HepG2 (cell line): ENCODE data around the gene IL9R. TPM values are rescaled to one million over a fixed set of nuclear protein-coding genes. Genes with fewer than 3 reads are reported as not detected.
"Not testable (repeated sequence)": the region's sequence is repeated elsewhere in the genome, so short reads cannot be mapped to it uniquely, and the experiment has no call there.

Source experiments
- ATAC-seq: fragments of 200-7000 bp; cut with Tn5 transposase; 3 replicates; pipeline ENCODE4 v1.9.1; 2020; ENCODE audit warnings: mild to moderate bottlenecking, moderate library complexity
- BruUV-seq: library from RNA; stranded (reverse); fragments of 400-500 nt; replicated peaks from 2 replicates; lab custom pipeline; 2021; lab: Mats Ljungman, UMichigan
- CTCF ChIA-PET: fragments of 300-600 bp; formaldehyde crosslinking; extraction: SDS; loops from one replicate; lab custom pipeline; 2021; ENCODE audit warnings: low total read pairs, inconsistent platforms, low intra/inter-chr PET ratio; lab: Yijun Ruan, JAX
- POLR2A ChIA-PET: fragments of 350-600 bp; sonication (Branson Sonifier 250); formaldehyde crosslinking; loops from one replicate; lab custom pipeline; 2020; ENCODE audit warnings: antibody characterized with exemption, inconsistent platforms; lab: Yijun Ruan, JAX
- DNase-seq: peaks from one replicate; pipeline ENCODE4 v3.0.0-alpha.2; 2015; ENCODE audit warnings: low spot score
- FAIRE-seq: peaks from 3 replicates; lab custom pipeline; 2011; peaks lifted over from hg19 to GRCh38; lab: Jason Lieb, UNC
- H2AFZ ChIP-seq: one replicate; pipeline ENCODE4 v1.6.1; 2011; ENCODE audit warnings: low read length, inconsistent platforms
- H3K27ac ChIP-seq: fragments of 300-600 bp; 3 replicates; pipeline ENCODE4 v1.8.0; 2011; ENCODE audit warnings: mixed run types, mild to moderate bottlenecking, mixed read lengths, low read length, inconsistent platforms; ENCODE audit not compliant: insufficient read depth; ENCODE audit errors: extremely low read length
- H3K27me3 ChIP-seq, 2 experiments: fragments of 200-600 bp in 1 of 2; 2 replicates in 1 of 2; 3 replicates in 1 of 2; pipeline versions ENCODE4 v1.6.0 to v1.8.0; 2011; ENCODE audit warnings: low read length in 2 of 2, mild to moderate bottlenecking in 2 of 2, moderate library complexity in 2 of 2, inconsistent platforms in 1 of 2; ENCODE audit not compliant: insufficient read depth in 2 of 2, control insufficient read depth in 1 of 2
- H3K36me3 ChIP-seq, 2 experiments: fragments of 200-600 bp in 1 of 2; replicated peaks in 1 of 2; 2 replicates in 1 of 2; 3 replicates in 1 of 2; pipeline versions ENCODE4 v1.5.1 to v1.8.0; 2011; ENCODE audit warnings: low read length in 2 of 2, inconsistent platforms in 1 of 2; ENCODE audit not compliant: insufficient read depth in 2 of 2, control insufficient read depth in 1 of 2
- H3K4me1 ChIP-seq: 2 replicates; pipeline ENCODE4 v1.5.1; 2012; ENCODE audit warnings: low read length, inconsistent platforms; ENCODE audit not compliant: insufficient read depth
- H3K4me2 ChIP-seq: 2 replicates; pipeline ENCODE4 v1.6.0; 2011; ENCODE audit warnings: low read depth, low read length, inconsistent platforms
- H3K4me3 ChIP-seq, 3 experiments: fragments of 200-600 bp in 1 of 3; sonication (generic), shearing (Covaris generic) in 1 of 3; replicated peaks in 1 of 3; 2 replicates each; pipeline ENCODE4 v1.5.1; 2011 to 2016; ENCODE audit warnings: low read length in 3 of 3, inconsistent platforms in 2 of 3, low read depth in 2 of 3, mild to moderate bottlenecking in 2 of 3, control low read depth in 1 of 3, mixed read lengths in 1 of 3; ENCODE audit not compliant: insufficient read depth in 1 of 3
- H3K79me2 ChIP-seq: one replicate; pipeline ENCODE4 v1.6.1; 2011; ENCODE audit warnings: low read length, inconsistent platforms; ENCODE audit not compliant: insufficient read depth
- H3K9ac ChIP-seq: 2 replicates; pipeline ENCODE4 v1.6.0; 2011; ENCODE audit warnings: mild to moderate bottlenecking, low read depth, low read length, inconsistent platforms; ENCODE audit not compliant: insufficient read depth
- H3K9me3 ChIP-seq: 2 replicates; pipeline ENCODE4 v1.5.1; 2012; ENCODE audit warnings: mild to moderate bottlenecking, low read length
- H4K20me1 ChIP-seq: 2 replicates; pipeline ENCODE4 v1.6.0; 2011; ENCODE audit warnings: inconsistent platforms, mild to moderate bottlenecking, low read length, moderate library complexity; ENCODE audit not compliant: insufficient read depth
- WGBS: methylation state at CpG from one replicate; pipeline ENCODE4 v1.1.6; 2017; ENCODE audit warnings: low lambda C conversion rate; 5-methylcytosine and 5-hydroxymethylcytosine counted together
- in situ Hi-C: cut with HindIII; loops from 2 replicates; pipeline ENCODE4 v1.10.0; 2017; ENCODE audit warnings: low pct_unique_long_range_greater_than_20kb; ENCODE audit not compliant: extremely low pct_ligation_motif_present
- intact Hi-C: fragments of 100-400 bp; cut with micrococcal nuclease; formaldehyde crosslinking; loops from one replicate; pipeline ENCODE4 v1.10.0; 2022; ENCODE audit not compliant: unreplicated experiment
- polyA plus RNA-seq, 8 experiments: library from polyadenylated mRNA; depleted of rRNA in 3 of 8; stranded (reverse) in 7 of 8; unstranded in 1 of 8; fragments of >200 nt; fragmentation: Illumina TruSeq in 4 of 8; extraction: Trizol in 4 of 8; gene quantifications; 2 replicates each; pipeline versions ENCODE4 v1.2.1 to v1.2.3, GENCODE V29; 2011 to 2016; ENCODE audit warnings: low read depth in 4 of 8, missing spikeins in 1 of 8, mixed read lengths in 1 of 8; ENCODE audit not compliant: insufficient read depth in 1 of 8
- total RNA-seq, 5 experiments: library from RNA; depleted of rRNA; stranded (reverse); fragments of >200 nt; fragmentation: Illumina TruSeq; extraction: Trizol; gene quantifications; 2 replicates each; pipeline ENCODE4 v1.2.3, GENCODE V29; 2016; ENCODE audit warnings: low read depth in 1 of 5

The IL9R gene
- total and polyA plus RNA-seq, 2 of the 13 experiments (the other 11 are each of a cell fraction or from before 2014, with no cell fraction given): not detected

- WGBS: 31% methylated on average over 3 of the region's 5 CpGs
Measured at GRCh38 chrX:156019846-156020245, 22.4 kb downstream of the IL9R start.

GRCh38 chrX:156023002-156023401 is 25.5 kb downstream of the IL9R start:
- H3K9me3 ChIP-seq, CTCF ChIA-PET, POLR2A ChIA-PET, H3K27me3 ChIP-seq, H4K20me1 ChIP-seq, H3K79me2 ChIP-seq, H3K9ac ChIP-seq, H2AFZ ChIP-seq, FAIRE-seq, ATAC-seq, H3K4me1 ChIP-seq, intact Hi-C loops, DNase-seq, BruUV-seq, in situ Hi-C loops, H3K4me2 ChIP-seq, H3K36me3 ChIP-seq, H3K27ac ChIP-seq, H3K4me3 ChIP-seq: not testable (repeated sequence)
- WGBS: 70% methylated on average over 7 of the region's 9 CpGs

More at GRCh38 chrX:156019846-156020245, 22.4 kb downstream of the IL9R start:
- H3K27ac ChIP-seq, ATAC-seq, H4K20me1 ChIP-seq, DNase-seq, BruUV-seq, H3K4me2 ChIP-seq, intact Hi-C loops, H3K9me3 ChIP-seq, POLR2A ChIA-PET, H3K79me2 ChIP-seq, FAIRE-seq, H3K27me3 ChIP-seq, H3K36me3 ChIP-seq, H3K9ac ChIP-seq, H3K4me3 ChIP-seq, CTCF ChIA-PET, H2AFZ ChIP-seq, in situ Hi-C loops, H3K4me1 ChIP-seq: not testable (repeated sequence)

GRCh38 chrX:156024949-156025492 is 27.5 kb downstream of the IL9R start:
- in situ Hi-C loops, H3K4me1 ChIP-seq, H3K4me2 ChIP-seq, H4K20me1 ChIP-seq, intact Hi-C loops, FAIRE-seq, ATAC-seq, H3K27me3 ChIP-seq, H3K9me3 ChIP-seq, H3K79me2 ChIP-seq, H3K27ac ChIP-seq, H3K4me3 ChIP-seq, DNase-seq, CTCF ChIA-PET, H3K9ac ChIP-seq, H2AFZ ChIP-seq, BruUV-seq, H3K36me3 ChIP-seq, POLR2A ChIA-PET: not testable (repeated sequence)
- 53% methylated on average over 13 of the region's 17 CpGs for WGBS

GRCh38 chrX:156028653-156029237 is 31.2 kb downstream of the IL9R start:
- H3K79me2 ChIP-seq, H3K9me3 ChIP-seq, H3K4me1 ChIP-seq, intact Hi-C loops, POLR2A ChIA-PET, H3K9ac ChIP-seq, ATAC-seq, H3K36me3 ChIP-seq, H2AFZ ChIP-seq, DNase-seq, H3K27me3 ChIP-seq, H3K4me3 ChIP-seq, BruUV-seq, in situ Hi-C loops, CTCF ChIA-PET, H3K27ac ChIP-seq, H4K20me1 ChIP-seq, H3K4me2 ChIP-seq, FAIRE-seq: not testable (repeated sequence)
- WGBS: 96% methylated on average over 49 of the region's 73 CpGs
